ENCODE data around the gene SDC1. TPM values are rescaled to one million over a fixed set of nuclear protein-coding genes. Genes with fewer than 3 reads are reported as not detected.

The SDC1 gene
- total and polyA plus RNA-seq, 11 donors = 0.15 to 2.2 (median 0.36) TPM; not detected in 1

- no peak for DNase-seq
- no peak for TF ChIP-seq POLR2A (IDR thresholded peaks at IDR 0.05)
- TF ChIP-seq CTCF (IDR thresholded peaks at IDR 0.05) = no peak
- 90 to 92% (median 91%) methylated on average over 14 of the region's 14 CpGs for WGBS, 4 donors
- intact Hi-C loops (cut with DNase I) = loop anchor here in 1 of 10 donors (5.0 kb wide), 1 partner anchor 479 kb away; no protein-coding TSS in a partner anchor
- Histone ChIP-seq H3K4me1 (no peaks in the 10 kb centered on the region), H3K27ac (no peak overlapping the region), H3K36me3 (no peaks in the 10 kb centered on the region), H3K27me3 (no peaks in the 10 kb centered on the region), H3K4me3 (no peak overlapping the region), H3K9me3 (no peaks in the 10 kb centered on the region)
- ATAC-seq = no peak
These were observed 46.7 kb downstream of the SDC1 start for GRCh38 chr2:20178249-20178607.

- TF ChIP-seq CTCF (IDR thresholded peaks at IDR 0.05) (no peak), POLR2A (IDR thresholded peaks at IDR 0.05) (no peak)
- no peak overlapping the region for H3K4me3 ChIP-seq
- H3K27me3 ChIP-seq = no peaks in the 10 kb centered on the region
- ATAC-seq = no peak
- intact Hi-C loops (cut with DNase I) = loop anchor here in 1 of 10 donors (5.0 kb wide), 1 partner anchor 480 kb away; no protein-coding TSS in a partner anchor
- no peak for DNase-seq
- H3K9me3 ChIP-seq = no peaks in the 10 kb centered on the region
- 81 to 93% (median 88%) methylated on average over 10 of the region's 10 CpGs for WGBS, 4 donors
- no peak overlapping the region for H3K27ac ChIP-seq
- H3K36me3 ChIP-seq = no peaks in the 10 kb centered on the region
- H3K4me1 ChIP-seq = no peaks in the 10 kb centered on the region
These were observed 47.2 kb downstream of the SDC1 start for GRCh38 chr2:20177556-20178248.

GRCh38 chr2:20176760-20177159 lies 48.2 kb downstream of the SDC1 start:
- intact Hi-C loops (cut with DNase I) = loop anchor here in 1 of 10 donors (5.0 kb wide), 1 partner anchor 481 kb away; no protein-coding TSS in a partner anchor
- ATAC-seq (no peak), DNase-seq (no peak)
- 81 to 89% (median 86%) methylated on average over 5 of the region's 5 CpGs for WGBS, 4 donors
- H3K27ac ChIP-seq = no peak overlapping the region
- H3K27me3 ChIP-seq = no peaks in the 10 kb centered on the region
- TF ChIP-seq POLR2A (IDR thresholded peaks at IDR 0.05) (no peak), CTCF (IDR thresholded peaks at IDR 0.05) (no peak)
- no peaks in the 10 kb centered on the region for H3K36me3 ChIP-seq
- no peaks in the 10 kb centered on the region for H3K4me1 ChIP-seq
- H3K9me3 ChIP-seq = no peaks in the 10 kb centered on the region
- H3K4me3 ChIP-seq = no peak overlapping the region

- H3K4me1 ChIP-seq = no peaks in the 10 kb centered on the region
- no peaks in the 10 kb centered on the region for H3K36me3 ChIP-seq
- no peak for TF ChIP-seq CTCF (IDR thresholded peaks at IDR 0.05)
- no peak for TF ChIP-seq POLR2A (IDR thresholded peaks at IDR 0.05)
- H3K27me3 ChIP-seq = no peaks in the 10 kb centered on the region
- intact Hi-C loops (cut with DNase I) = loop anchor here in 1 of 10 donors (5.0 kb wide), 1 partner anchor 481 kb away; no protein-coding TSS in a partner anchor
- no peaks in the 10 kb centered on the region for H3K9me3 ChIP-seq
- no peak overlapping the region for H3K27ac ChIP-seq
- ATAC-seq (no peak), DNase-seq (no peak)
- WGBS, 4 donors = 85 to 94% (median 86%) methylated on average over 3 of the region's 3 CpGs
- no peak overlapping the region for H3K4me3 ChIP-seq
These were observed 49.0 kb downstream of the SDC1 start for GRCh38 chr2:20175931-20176330.
